Renal pelvis (tissue), 4 donors: ENCODE results near the gene LRRC37A2. TPM values are rescaled to one million over a fixed set of nuclear protein-coding genes. Genes with fewer than 3 reads are reported as not detected.
"Not testable (repeated sequence)": the region's sequence is repeated elsewhere in the genome, so short reads cannot be mapped to it uniquely, and the experiment has no call there.

ENCODE experiments used
- DNase-seq: peaks from one replicate; pipeline ENCODE4 v3.0.0-alpha.2; 2013
- polyA plus RNA-seq, 3 donors: library from polyadenylated mRNA; unstranded; fragments of 120-200 nt; gene quantifications; one replicate each; pipeline ENCODE4 v1.2.1, GENCODE V29; 2013; ENCODE audit not compliant: insufficient read length in 3 of 3

Gene LRRC37A2
- polyA plus RNA-seq, 3 donors, result 37.5 to 52.5 (median 41.5) TPM

DNA sequence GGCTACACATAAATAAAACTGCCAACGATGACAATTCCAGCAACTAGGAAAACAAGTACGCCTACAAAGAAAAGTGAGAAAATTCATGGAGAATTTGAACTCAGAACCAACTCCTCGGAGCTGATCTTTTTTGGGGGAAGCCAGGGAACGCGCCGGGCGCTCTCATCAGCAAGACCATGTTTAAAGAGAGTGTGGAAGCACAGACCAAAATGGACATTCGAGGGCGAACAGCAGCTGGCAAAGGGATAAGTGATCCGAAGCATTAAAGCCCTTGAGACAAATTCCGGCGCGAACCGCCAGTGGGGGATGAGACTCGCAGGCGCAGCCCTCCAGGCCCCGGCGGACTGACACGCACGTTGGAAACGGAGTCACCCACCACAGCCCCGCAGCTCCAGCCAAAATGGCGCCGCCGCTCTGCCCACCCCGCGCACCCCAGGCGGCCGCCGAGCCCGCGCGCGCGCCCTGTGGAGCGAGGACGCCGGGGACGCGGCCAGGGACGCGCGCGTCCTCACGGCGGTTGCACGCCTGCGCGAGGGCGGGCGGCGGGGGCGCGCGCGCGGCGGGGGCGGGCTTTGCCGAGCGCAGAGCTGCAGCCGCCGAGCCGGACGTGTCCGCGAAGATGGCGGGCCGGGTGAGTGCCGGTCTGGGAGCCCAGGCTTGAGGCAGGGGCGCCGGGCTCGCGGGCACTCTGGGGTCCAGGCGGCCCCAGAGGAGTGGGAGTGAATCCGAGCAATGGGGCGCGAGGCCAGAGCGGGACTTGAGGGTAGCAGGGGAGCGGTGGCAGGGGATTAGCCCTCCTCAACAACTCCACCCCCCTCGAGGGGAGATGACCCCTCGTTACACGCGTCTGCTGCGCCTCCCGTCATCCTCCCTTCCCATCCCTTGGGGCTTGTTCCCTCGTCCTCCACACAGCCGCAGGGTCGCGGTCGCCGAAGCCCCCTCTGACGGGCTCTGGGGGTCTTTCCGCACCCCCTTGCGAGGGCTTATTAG, 78.2 kb downstream of the LRRC37A2 start, which contains the start of gene NSF:
NSF (plus strand) TSS at position 513 of the 990 bp plus-strand sequence; CDS start at position 620, 107 bp downstream.
- DNase-seq, result not testable (repeated sequence)

- not testable (repeated sequence) for DNase-seq
Measured at GRCh38 chr17:46591332-46591731, 79.1 kb downstream of the LRRC37A2 start.

- DNase-seq, result not testable (repeated sequence)
Measured at GRCh38 chr17:46598344-46598931, 86.2 kb downstream of the LRRC37A2 start.

DNA sequence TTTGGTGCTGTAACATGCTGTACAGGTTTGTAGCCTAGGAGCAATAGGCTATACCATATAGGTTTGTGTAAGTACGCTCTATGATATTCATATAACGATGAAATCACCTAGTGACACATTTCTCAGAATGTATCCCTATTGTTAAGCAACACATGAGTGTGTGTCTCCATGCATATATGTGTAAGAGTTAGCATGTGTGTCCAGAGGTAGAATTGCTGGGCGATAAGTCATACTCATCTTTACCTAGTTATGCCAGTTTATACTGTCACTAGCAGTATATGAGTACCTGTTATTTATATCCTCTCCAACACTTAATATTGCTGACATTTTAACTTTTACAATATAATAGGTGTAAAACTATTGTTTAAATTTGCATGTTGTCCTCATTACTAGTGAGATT, 88.5 kb downstream of the LRRC37A2 start:
- not testable (repeated sequence) for DNase-seq

DNA sequence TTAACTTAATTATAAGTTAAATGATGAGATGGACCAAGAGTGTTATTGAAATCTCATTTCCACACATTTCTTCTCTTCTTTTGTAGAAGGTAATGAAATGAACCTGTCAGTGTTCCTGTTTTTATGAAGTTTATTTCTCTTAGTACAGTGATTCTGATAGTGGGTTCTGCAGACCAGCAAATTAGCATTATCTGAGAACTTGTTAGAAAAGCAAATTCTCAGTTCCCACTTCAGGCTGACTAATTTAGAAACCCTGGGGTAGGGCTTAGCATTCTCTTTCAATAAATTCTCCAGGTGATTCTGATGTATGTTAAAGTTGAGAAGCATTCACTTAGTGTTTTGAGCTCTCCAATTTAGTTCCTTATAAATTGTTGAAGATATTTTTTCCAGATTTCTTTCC, 90.9 kb downstream of the LRRC37A2 start:
- DNase-seq, result not testable (repeated sequence)

Other genes starting within 250 kb of the LRRC37A2 start
- 1 to 10 TPM; 4.4 to 8.2 (median 6.4) TPM for gene LRRC37A, start 217.3 kb upstream of the LRRC37A2 start, polyA plus RNA-seq
- 10 to 100 TPM in 2 of 3 donors, 1 to 10 TPM in 1; 9.9 to 19.3 (median 17.9) TPM for gene ARL17B, start 150.7 kb upstream of the LRRC37A2 start, polyA plus RNA-seq
- gene ARL17A, start 67.2 kb downstream of the LRRC37A2 start, polyA plus RNA-seq, result 10 to 100 TPM; 22.1 to 53.0 (median 46.5) TPM
- 10 to 100 TPM; 30.4 to 35.9 (median 32.9) TPM for gene NSF, start 78.2 kb downstream of the LRRC37A2 start, polyA plus RNA-seq